Activated CD4-positive, alpha-beta T cell treated with anti-CD3 and anti-CD28 coated beads for 48 hours (primary cell): ENCODE measurements around the gene WDR45.
"Not testable (repeated sequence)": the region's sequence is repeated elsewhere in the genome, so short reads cannot be mapped to it uniquely, and the experiment has no call there.

Experiments used
- DNase-seq: peaks from one replicate; pipeline ENCODE4 v3.0.0-alpha.2; 2020

WDR45 gene

GRCh38 chrX:49079489-49080428 lies at the start of gene WDR45:
WDR45 (minus strand) TSS chrX:49079887; CDS start chrX:49078095, 1,792 bp downstream.
- peak; percentile 78 for DNase-seq

- DNase-seq, result no peak
Observed at GRCh38 chrX:49129427-49129826, 49.7 kb upstream of the WDR45 start.

DNA sequence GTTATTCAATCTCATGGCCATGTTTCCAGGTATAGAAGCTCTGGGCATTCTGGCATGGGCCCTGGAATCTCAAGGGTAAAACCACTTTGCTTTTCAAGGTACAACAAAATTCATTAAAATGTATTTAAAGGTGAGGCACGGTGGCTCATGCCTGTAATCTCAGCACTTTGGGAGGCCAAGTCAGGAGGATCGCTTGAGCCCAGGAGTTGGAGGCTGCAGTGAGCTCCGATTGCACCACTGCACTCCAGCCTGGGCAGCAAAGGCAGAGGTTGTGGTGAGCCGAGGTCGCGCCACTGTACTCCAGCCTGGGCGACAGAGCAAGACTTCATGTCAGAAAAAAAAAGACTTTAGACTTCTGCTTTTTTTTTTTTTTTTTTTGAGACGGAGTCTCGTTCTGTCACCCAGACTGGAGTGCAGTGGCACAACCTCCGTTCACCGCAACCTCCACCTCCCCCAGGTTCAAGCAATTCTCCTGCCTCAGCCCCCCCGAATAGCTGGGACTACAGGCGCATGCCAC lies 48.1 kb upstream of the WDR45 start:
- DNase-seq, result not testable (repeated sequence)

- DNase-seq, result no peak
Observed at GRCh38 chrX:49122499-49122898, 42.8 kb upstream of the WDR45 start.

- DNase-seq, result no peak
Observed at GRCh38 chrX:49120091-49120490, 40.4 kb upstream of the WDR45 start.

DNA sequence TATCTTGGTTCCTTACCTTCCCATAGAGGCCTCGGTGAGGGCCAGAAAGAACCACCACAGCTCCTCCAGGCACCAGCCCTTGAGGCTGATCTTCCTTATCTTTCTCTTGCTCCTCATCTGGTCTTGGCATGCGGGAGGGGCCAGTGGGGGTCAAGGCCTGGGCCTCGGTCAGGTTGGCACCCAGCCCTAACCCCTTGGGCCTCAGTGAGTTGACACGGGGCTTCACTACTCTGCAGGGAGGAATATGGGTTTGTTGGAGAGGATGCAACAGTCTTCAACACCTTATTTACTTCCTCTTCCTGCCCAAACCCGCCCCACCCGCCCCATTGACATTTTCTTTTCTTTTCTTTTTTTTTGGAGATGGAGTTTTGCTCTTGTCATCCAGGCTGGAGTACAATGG lies 37.9 kb upstream of the WDR45 start:
- DNase-seq, result no peak

DNA sequence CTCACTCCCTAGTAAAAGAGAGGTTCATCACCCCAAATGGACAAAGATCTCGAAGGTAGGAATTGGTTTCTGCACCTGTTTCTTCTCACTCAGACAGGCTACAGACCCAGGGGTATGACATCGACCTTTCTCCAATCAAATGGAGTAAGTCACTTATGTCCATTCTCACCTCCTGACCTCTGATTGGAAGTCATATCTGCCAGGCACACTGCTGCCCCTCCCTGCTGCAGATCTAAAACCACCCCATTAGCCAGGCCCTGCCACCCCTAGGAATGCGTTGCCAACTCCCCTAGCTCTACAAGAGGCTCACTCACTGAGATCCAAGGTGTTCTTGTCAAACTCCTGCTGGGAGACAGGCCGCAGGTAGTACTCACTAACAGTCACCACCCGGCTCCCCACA lies 37.0 kb upstream of the WDR45 start:
- DNase-seq, result no peak

- DNase-seq, result no peak
Observed at GRCh38 chrX:49116076-49116475, 36.4 kb upstream of the WDR45 start.

DNA sequence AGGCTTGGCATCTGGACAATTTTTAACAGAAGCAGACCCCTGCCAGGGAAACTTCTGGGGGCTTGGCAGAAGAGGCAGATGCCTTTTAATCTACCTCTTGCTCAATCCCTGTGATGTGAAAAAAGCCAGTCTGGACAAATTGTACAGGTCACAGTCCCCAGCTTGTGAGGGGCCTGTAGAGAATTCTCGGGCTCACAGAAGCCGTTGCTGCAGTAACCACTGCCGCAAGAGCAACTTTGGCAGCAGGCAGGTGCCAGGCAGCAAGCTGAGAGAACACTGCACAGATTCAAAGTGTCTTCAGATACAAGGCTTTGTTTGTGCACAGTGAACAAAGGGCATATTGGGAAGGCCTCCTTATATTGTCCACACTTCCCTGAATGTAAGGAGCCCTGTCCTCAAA lies 32.1 kb upstream of the WDR45 start:
- no peak for DNase-seq

DNA sequence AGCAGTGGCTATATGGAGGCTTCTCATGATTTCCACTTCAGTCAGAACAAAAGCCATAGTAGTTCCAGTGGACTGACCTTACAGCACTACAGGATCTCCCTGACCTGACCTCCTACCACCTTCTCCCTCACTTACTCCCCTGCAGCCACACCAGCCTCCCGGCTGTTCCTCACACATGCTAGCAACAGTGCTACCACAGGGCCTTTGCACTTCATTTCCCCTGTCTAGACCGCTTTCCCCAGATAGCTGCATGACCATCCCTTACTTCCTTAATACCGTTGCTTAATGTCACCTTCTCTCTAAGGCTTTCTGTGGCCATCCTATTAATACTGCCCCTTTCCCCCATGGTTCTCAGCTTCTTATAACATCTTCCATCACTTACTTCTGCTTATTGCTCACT lies 30.7 kb upstream of the WDR45 start:
- no peak for DNase-seq

GRCh38 chrX:49108641-49109040 lies 29.0 kb upstream of the WDR45 start:
- DNase-seq, result no peak

DNA sequence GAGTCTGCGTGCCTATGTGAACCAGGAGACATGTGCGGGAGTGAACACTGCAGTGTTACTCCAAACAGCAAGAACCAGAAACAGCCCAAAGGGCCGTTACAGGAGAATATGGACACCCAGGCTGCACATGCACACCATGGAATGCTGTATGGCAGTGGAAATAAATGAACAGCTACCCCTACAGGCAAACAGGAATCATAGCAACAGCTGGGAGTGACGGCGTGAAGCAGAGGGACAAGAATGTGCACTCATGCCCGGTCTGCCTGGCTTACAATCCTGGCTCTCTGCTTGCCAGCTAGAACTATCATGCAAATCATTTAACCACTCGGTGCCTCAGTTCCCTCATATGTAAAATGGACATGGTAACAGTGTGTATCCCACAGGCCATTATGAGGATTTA lies 27.2 kb upstream of the WDR45 start:
- DNase-seq, result peak; percentile 10

DNA sequence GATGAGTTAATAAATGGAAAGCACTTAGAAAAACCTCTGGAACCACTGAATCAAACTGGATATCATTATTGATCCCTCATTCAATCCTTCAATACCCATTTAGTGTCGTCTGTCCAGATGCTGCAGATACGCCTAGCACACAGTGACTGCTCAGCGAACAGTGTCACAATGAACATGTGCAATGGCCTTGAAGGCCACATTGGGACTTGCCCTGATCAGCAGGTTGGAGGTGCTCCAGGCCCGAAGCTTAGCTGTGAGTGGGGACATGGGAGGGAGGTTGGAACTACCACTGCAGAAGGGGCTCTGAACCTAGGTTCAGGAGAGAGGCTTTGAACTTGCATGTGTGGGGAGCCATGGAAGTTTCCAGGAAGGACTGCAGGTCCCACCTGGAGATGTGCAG lies 26.6 kb upstream of the WDR45 start:
- no peak for DNase-seq

- DNase-seq, result no peak
Observed at GRCh38 chrX:49103637-49104036, 23.9 kb upstream of the WDR45 start.

GRCh38 chrX:49102190-49102589 lies 22.5 kb upstream of the WDR45 start:
- DNase-seq, result no peak

DNA sequence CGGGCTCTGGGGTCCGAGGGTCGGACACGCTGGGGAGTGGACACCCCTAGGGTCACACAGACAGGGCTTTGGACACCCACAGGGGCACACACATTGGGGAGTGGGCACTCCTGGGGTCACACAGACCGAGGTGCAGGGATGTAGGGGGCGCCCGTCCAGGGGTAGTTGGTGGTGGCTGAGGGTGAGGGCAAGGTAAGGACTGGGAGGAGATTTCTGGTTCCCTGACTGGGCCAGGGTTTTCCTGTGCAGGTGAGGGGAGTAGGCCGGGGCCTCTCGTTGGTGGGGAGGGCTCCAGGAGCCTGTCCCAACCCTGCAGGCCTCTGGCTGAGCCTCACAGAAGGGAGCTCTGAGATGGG lies 21.9 kb upstream of the WDR45 start:
- DNase-seq, result no peak

GRCh38 chrX:49100704-49101628 lies 21.3 kb upstream of the WDR45 start:
- peak; percentile 90 for DNase-seq

- DNase-seq, result no peak
Observed at GRCh38 chrX:49096419-49096818, 16.7 kb upstream of the WDR45 start.

DNA sequence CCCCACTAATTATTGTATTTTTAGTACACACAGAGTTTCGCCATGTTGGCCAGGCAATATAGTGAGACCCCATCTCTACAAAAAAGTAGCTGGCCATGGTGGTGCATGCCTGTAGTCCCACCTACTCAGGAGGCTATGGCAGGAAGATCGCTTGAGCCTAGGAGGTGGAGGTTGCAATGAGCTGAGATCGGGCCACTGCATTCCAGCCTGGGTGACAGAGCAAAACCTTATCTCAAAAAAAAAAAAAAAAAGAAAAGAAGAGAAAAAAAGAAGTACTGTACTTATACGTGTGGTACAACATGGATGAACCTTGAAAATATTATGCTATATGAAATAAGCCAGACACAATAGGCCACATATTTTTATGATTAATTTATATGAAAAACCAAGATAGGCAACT lies 9.9 kb upstream of the WDR45 start:
- no peak for DNase-seq

DNA sequence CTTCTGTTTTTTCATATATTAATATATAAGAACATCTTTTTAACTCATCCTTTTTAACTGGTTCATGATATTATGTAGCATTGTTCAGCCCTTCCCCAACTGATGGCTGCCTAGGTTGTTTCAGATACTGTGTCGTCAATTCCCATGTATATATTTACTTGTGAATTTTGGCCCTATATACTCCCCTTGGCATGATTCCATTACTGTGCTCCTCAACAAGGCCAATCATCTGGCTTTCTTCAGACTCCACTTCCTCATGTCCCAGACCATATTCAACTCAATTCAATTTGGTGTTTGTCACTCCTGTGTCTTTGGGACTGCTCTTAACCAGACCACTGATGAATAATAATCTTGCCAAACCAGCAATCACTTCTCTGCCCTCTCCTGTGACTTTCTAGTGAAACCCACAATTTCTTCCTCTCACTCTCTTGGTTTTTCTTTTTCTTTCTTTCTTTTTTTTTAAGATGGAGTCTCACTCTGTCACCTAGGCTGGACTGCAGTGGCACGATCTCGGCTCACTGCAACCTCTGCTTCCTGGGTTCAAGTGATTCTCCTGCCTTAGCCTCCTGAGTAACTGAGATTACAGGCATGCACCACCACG lies 2.7 kb upstream of the WDR45 start:
- DNase-seq, result no peak

GRCh38 chrX:49077941-49078340 lies 1.7 kb downstream of the WDR45 start:
- DNase-seq, result no peak

- no peak for DNase-seq
Observed at GRCh38 chrX:49075347-49075746, 4.3 kb downstream of the WDR45 start.
